Measurements from ENCODE around the gene KLHL20.
"Not testable (repeated sequence)": the region's sequence is repeated elsewhere in the genome, so short reads cannot be mapped to it uniquely, and the experiment has no call there.

KLHL20 gene

GRCh38 chr1:173802961-173803360 lies 88.2 kb downstream of the KLHL20 start:
- no peak for TF ChIP-seq CTCF (IDR thresholded peaks at IDR 0.05; ENCODE audit: extremely low read depth, insufficient read depth, missing control alignments)
- in situ Hi-C loops (cut with MboI; ENCODE audit: low pct_unique_long_range_greater_than_20kb, low sequenced_read_pairs, unreplicated experiment), result loop anchor here (25.0 kb wide), 2 partner anchors 591 to 1066 kb away; partner anchors contain the start of gene TNFSF4
- DNase-seq (ENCODE audit: low spot score), result no peak

- not testable (repeated sequence) for DNase-seq (ENCODE audit: low spot score)
- in situ Hi-C loops (cut with MboI; ENCODE audit: low pct_unique_long_range_greater_than_20kb, low sequenced_read_pairs, unreplicated experiment), result loop anchor here (25.0 kb wide), 2 partner anchors 601 to 1076 kb away; partner anchors contain the start of gene TNFSF4
Observed at GRCh38 chr1:173813654-173814053, 98.9 kb downstream of the KLHL20 start.

DNA sequence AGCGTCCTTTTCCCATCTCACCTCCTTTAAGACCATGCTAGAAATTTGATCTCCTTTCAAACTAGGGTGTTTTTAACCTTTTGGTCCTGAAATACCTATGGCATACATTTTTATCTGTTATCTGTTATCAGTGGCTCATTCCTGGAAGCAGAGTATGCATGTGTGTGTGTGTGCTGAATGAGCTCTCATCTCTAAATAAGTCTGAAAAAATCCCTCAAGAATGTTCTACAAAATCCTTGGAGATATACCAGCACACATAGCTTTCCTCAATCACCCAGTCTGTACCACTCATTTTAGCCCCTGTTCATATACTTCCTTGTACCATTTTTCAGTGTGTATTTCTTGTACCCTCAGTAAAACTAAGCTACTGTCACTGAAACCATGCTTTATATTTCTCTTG lies 103.7 kb downstream of the KLHL20 start:
- in situ Hi-C loops (cut with MboI; ENCODE audit: low pct_unique_long_range_greater_than_20kb, low sequenced_read_pairs, unreplicated experiment), result loop anchor here (25.0 kb wide), 2 partner anchors 606 to 1081 kb away; partner anchors contain the start of gene TNFSF4
- no peak for DNase-seq (ENCODE audit: low spot score)
- TF ChIP-seq CTCF (IDR thresholded peaks at IDR 0.05; ENCODE audit: extremely low read depth, insufficient read depth, missing control alignments), result no peak

DNA sequence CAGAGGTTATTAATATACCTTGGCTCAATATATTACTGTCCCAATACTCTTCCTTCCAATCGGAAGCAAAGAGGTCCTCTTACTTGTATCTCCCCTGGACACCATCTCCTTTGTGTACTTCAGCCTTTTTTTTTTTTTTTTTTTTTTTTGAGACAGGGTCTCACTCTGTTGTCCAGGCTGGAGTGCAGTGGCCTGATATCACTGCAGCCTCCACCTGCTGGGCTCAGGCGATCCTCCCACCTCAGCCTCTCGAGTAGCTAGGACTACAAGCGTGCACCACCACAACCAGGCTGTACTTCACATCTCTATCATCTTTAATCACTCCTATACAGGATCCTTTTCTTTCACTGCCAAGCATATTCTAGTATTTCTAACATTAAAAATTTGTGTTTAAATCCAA lies 106.9 kb downstream of the KLHL20 start:
- in situ Hi-C loops (cut with MboI; ENCODE audit: low pct_unique_long_range_greater_than_20kb, low sequenced_read_pairs, unreplicated experiment), result loop anchor here (10.0 to 25.0 kb wide), 3 partner anchors 387 to 1084 kb away; partner anchors contain the start of gene TNFSF4
- no peak for DNase-seq (ENCODE audit: low spot score)
- TF ChIP-seq CTCF (IDR thresholded peaks at IDR 0.05; ENCODE audit: extremely low read depth, insufficient read depth, missing control alignments), result no peak

GRCh38 chr1:173823781-173824314 lies 109.1 kb downstream of the KLHL20 start:
- in situ Hi-C loops (cut with MboI; ENCODE audit: low pct_unique_long_range_greater_than_20kb, low sequenced_read_pairs, unreplicated experiment), result loop anchor here (10.0 to 25.0 kb wide), 3 partner anchors 389 to 1087 kb away; partner anchors contain the start of gene TNFSF4
- TF ChIP-seq CTCF (IDR thresholded peaks at IDR 0.05; ENCODE audit: extremely low read depth, insufficient read depth, missing control alignments), result no peak
- DNase-seq (ENCODE audit: low spot score), result no peak

GRCh38 chr1:173824315-173825081 lies 109.7 kb downstream of the KLHL20 start, which contains the start of the genes CENPL and DARS2:
CENPL (minus strand) TSS chr1:173824883; CDS start chr1:173811299, 13,584 bp downstream.
DARS2 (plus strand) TSS chr1:173824673; CDS start chr1:173825230, 557 bp downstream.
- in situ Hi-C loops (cut with MboI; ENCODE audit: low pct_unique_long_range_greater_than_20kb, low sequenced_read_pairs, unreplicated experiment), result loop anchor here (10.0 to 25.0 kb wide), 3 partner anchors 390 to 1087 kb away; partner anchors contain the start of gene TNFSF4
- TF ChIP-seq CTCF (IDR thresholded peaks at IDR 0.05; ENCODE audit: extremely low read depth, insufficient read depth, missing control alignments), result peak; percentile 19
- peak; percentile 88 for DNase-seq (ENCODE audit: low spot score)

GRCh38 chr1:173827611-173828010 lies 112.8 kb downstream of the KLHL20 start:
- in situ Hi-C loops (cut with MboI; ENCODE audit: low pct_unique_long_range_greater_than_20kb, low sequenced_read_pairs, unreplicated experiment), result loop anchor here (10.0 kb wide), 1 partner anchor 393 kb away; no protein-coding TSS in a partner anchor
- no peak for DNase-seq (ENCODE audit: low spot score)
- TF ChIP-seq CTCF (IDR thresholded peaks at IDR 0.05; ENCODE audit: extremely low read depth, insufficient read depth, missing control alignments), result no peak
